ENCODE measurements around the gene LMOD2.

Gene LMOD2

GRCh38 chr7:123652406-123652805 lies 3.3 kb upstream of the LMOD2 start:
- H3K27me3 ChIP-seq (ENCODE audit: insufficient read depth, low read length, poor library complexity, severe bottlenecking): no peaks in the 10 kb centered on the region
- H3K4me1 ChIP-seq (ENCODE audit: insufficient read depth, low read length, poor library complexity, severe bottlenecking): no peaks in the 10 kb centered on the region
- H4K20me1 ChIP-seq (ENCODE audit: insufficient read depth, low read length, poor library complexity, severe bottlenecking): no peaks in the 10 kb centered on the region
- no peaks in the 10 kb centered on the region for H3K9me2 ChIP-seq (replicated peaks; ENCODE audit: low read depth, low read length)
- H3K4me3 ChIP-seq (ENCODE audit: low read length, poor library complexity, severe bottlenecking): no peak overlapping the region
- no peak overlapping the region for H2AFZ ChIP-seq (ENCODE audit: low read length)
- TF ChIP-seq EZH2phosphoT487 (IDR thresholded peaks at IDR 0.05; ENCODE audit: borderline replicate concordance) (no peak), CTCF (conservative IDR thresholded peaks at IDR 0.05; ENCODE audit: low read length) (no peak)
- H3K9ac ChIP-seq (ENCODE audit: low read depth, low read length, poor library complexity, severe bottlenecking): no peak overlapping the region
- H3K79me2 ChIP-seq (ENCODE audit: insufficient read depth, low read length): no peaks in the 10 kb centered on the region
- H3K9me3 ChIP-seq (ENCODE audit: insufficient read depth, low read depth, low read length): no peaks in the 10 kb centered on the region
- no peak overlapping the region for H3K4me2 ChIP-seq (ENCODE audit: low read depth, low read length, poor library complexity, severe bottlenecking)
- no peaks in the 10 kb centered on the region for H3K36me3 ChIP-seq (ENCODE audit: insufficient read depth, low read length)
- no peaks in the 10 kb centered on the region for H3F3A ChIP-seq (ENCODE audit: low read depth)

- Histone ChIP-seq H3K4me3 (ENCODE audit: low read length, poor library complexity, severe bottlenecking) (no peak overlapping the region), H3K9me3 (ENCODE audit: insufficient read depth, low read depth, low read length) (no peaks in the 10 kb centered on the region), H3K4me1 (ENCODE audit: insufficient read depth, low read length, poor library complexity, severe bottlenecking) (no peaks in the 10 kb centered on the region), H3K36me3 (ENCODE audit: insufficient read depth, low read length) (no peaks in the 10 kb centered on the region), H3K9me2 (replicated peaks; ENCODE audit: low read depth, low read length) (no peaks in the 10 kb centered on the region), H4K20me1 (ENCODE audit: insufficient read depth, low read length, poor library complexity, severe bottlenecking) (no peaks in the 10 kb centered on the region), H3F3A (ENCODE audit: low read depth) (no peaks in the 10 kb centered on the region), H2AFZ (ENCODE audit: low read length) (no peak overlapping the region), H3K27me3 (ENCODE audit: insufficient read depth, low read length, poor library complexity, severe bottlenecking) (no peaks in the 10 kb centered on the region), H3K4me2 (ENCODE audit: low read depth, low read length, poor library complexity, severe bottlenecking) (no peak overlapping the region), H3K9ac (ENCODE audit: low read depth, low read length, poor library complexity, severe bottlenecking) (no peak overlapping the region), H3K79me2 (ENCODE audit: insufficient read depth, low read length) (no peaks in the 10 kb centered on the region)
- TF ChIP-seq CTCF (conservative IDR thresholded peaks at IDR 0.05; ENCODE audit: low read length): no peak
- TF ChIP-seq EZH2phosphoT487 (IDR thresholded peaks at IDR 0.05; ENCODE audit: borderline replicate concordance): no peak
Observed at GRCh38 chr7:123653162-123653561, 2.5 kb upstream of the LMOD2 start.

DNA sequence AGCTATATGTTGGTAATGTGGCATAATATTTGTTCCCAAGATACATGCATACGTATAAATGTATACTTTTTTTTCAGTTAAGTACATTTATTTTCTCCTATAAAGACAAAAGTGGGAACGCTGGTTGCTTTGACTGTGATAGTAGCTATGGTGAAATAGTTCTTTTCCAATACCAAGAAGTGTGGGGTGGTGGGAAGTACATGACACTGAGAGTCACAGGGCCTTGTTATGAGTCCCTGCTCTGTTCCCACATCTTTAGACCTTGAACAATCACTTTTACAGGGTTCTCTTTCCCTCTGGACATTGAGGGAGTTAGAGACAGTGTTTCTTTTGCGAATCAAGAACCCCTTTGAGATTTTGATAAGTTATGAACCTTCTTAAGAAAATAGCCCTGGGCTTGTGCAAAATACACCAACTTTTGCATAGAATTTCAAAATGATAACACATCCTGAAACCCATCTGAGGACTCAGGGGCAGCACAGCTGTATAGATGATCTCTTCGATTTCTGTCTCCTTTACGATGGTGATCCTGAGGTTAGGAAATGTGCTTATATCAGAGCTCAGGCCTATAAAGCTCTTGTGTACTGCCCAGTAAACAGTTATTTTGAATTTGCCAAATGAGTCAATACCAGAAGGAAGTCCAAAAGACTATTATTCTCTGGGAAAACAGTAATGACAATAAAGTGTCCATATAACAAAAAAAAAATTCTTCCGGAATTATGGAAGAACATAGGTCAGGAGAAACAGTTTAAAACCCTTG lies 1.1 kb downstream of the LMOD2 start:
- no peaks in the 10 kb centered on the region for H3K4me1 ChIP-seq (ENCODE audit: insufficient read depth, low read length, poor library complexity, severe bottlenecking)
- no peaks in the 10 kb centered on the region for H3K79me2 ChIP-seq (ENCODE audit: insufficient read depth, low read length)
- no peaks in the 10 kb centered on the region for H3K36me3 ChIP-seq (ENCODE audit: insufficient read depth, low read length)
- H3K9ac ChIP-seq (ENCODE audit: low read depth, low read length, poor library complexity, severe bottlenecking): no peak overlapping the region
- H4K20me1 ChIP-seq (ENCODE audit: insufficient read depth, low read length, poor library complexity, severe bottlenecking): no peaks in the 10 kb centered on the region
- no peaks in the 10 kb centered on the region for H3K9me3 ChIP-seq (ENCODE audit: insufficient read depth, low read depth, low read length)
- no peaks in the 10 kb centered on the region for H3F3A ChIP-seq (ENCODE audit: low read depth)
- H3K27me3 ChIP-seq (ENCODE audit: insufficient read depth, low read length, poor library complexity, severe bottlenecking): no peaks in the 10 kb centered on the region
- H2AFZ ChIP-seq (ENCODE audit: low read length): no peak overlapping the region
- no peak overlapping the region for H3K4me2 ChIP-seq (ENCODE audit: low read depth, low read length, poor library complexity, severe bottlenecking)
- no peak overlapping the region for H3K4me3 ChIP-seq (ENCODE audit: low read length, poor library complexity, severe bottlenecking)
- H3K9me2 ChIP-seq (replicated peaks; ENCODE audit: low read depth, low read length): no peaks in the 10 kb centered on the region
- TF ChIP-seq CTCF (conservative IDR thresholded peaks at IDR 0.05; ENCODE audit: low read length) (no peak), EZH2phosphoT487 (IDR thresholded peaks at IDR 0.05; ENCODE audit: borderline replicate concordance) (no peak)
